ENCODE data around the gene COG1. TPM values are rescaled to one million over a fixed set of nuclear protein-coding genes. Genes with fewer than 3 reads are reported as not detected.

The COG1 gene
- polyA plus RNA-seq, 1 donor (not counting 4 experiments of a cell fraction or from before 2014, with no cell fraction given): 16.4 TPM

DNA sequence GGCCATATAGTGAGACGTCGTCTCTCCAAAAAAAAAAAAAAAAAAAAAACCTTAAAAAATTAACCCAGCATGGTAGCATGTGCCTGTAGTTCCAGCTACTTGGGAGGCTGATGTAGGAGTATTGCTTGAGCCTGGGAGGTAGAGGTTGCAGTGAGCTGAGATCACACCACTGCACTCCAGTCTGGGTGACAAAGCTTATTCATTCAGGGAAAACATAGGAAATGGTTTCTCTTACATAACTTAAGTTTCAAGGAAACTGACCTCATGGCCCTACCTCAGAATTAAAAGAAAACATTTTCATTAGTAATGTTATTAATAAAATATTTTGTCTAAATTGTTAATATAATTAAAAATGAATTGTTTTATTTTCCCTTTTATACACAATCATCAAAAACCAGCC lies 31.4 kb downstream of the COG1 start:
- dilution Hi-C loops (cut with MboI; ENCODE audit: extremely low pct_ligation_motif_present, low sequenced_read_pairs): no loop called here
- H4K20me1 ChIP-seq (ENCODE audit: control insufficient read depth, extremely low read depth, insufficient read depth, low read length): no peaks in the 10 kb centered on the region
- no peak overlapping the region for H3K9ac ChIP-seq (ENCODE audit: control insufficient read depth, extremely low read depth, insufficient read depth, low read length)
- peaks cover 39% of the 10 kb centered on the region for H3K79me2 ChIP-seq (ENCODE audit: control insufficient read depth, insufficient read depth, low read length)
- H3K9me1 ChIP-seq (ENCODE audit: control insufficient read depth, extremely low read depth, insufficient read depth, low read length): peaks cover 3% of the 10 kb centered on the region
- no peak overlapping the region for H3K4me3 ChIP-seq (ENCODE audit: control insufficient read depth in 2 of 3, extremely low read depth in 1 of 3, insufficient read depth in 2 of 3, low read depth in 1 of 3, low read length in 3 of 3)
- no peak overlapping the region for H3K27ac ChIP-seq (ENCODE audit: control insufficient read depth, insufficient read depth, low read length)
- DNase-seq (ENCODE audit: low read depth, low spot score): no peak
- FAIRE-seq: no peak
- peaks cover 36% of the 10 kb centered on the region for H3K4me1 ChIP-seq (ENCODE audit: control insufficient read depth, extremely low read depth, insufficient read depth, low read length)
- TF ChIP-seq EZH2 (IDR thresholded peaks at IDR 0.05; ENCODE audit: low read length): no peak
- TF ChIP-seq, protein P1, sequence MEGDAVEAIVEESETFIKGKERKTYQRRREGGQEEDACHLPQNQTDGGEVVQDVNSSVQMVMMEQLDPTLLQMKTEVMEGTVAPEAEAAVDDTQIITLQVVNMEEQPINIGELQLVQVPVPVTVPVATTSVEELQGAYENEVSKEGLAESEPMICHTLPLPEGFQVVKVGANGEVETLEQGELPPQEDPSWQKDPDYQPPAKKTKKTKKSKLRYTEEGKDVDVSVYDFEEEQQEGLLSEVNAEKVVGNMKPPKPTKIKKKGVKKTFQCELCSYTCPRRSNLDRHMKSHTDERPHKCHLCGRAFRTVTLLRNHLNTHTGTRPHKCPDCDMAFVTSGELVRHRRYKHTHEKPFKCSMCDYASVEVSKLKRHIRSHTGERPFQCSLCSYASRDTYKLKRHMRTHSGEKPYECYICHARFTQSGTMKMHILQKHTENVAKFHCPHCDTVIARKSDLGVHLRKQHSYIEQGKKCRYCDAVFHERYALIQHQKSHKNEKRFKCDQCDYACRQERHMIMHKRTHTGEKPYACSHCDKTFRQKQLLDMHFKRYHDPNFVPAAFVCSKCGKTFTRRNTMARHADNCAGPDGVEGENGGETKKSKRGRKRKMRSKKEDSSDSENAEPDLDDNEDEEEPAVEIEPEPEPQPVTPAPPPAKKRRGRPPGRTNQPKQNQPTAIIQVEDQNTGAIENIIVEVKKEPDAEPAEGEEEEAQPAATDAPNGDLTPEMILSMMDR (optimal IDR thresholded peaks at IDR 0.05 in 1 of 3, IDR thresholded peaks at IDR 0.05 in 1 of 3, conservative IDR thresholded peaks at IDR 0.05 in 1 of 3; ENCODE audit: extremely low read depth in 1 of 3, insufficient read depth in 2 of 3, low read length in 3 of 3): no peak
- H2AFZ ChIP-seq (ENCODE audit: control insufficient read depth, low read length): no peak overlapping the region
- no peak overlapping the region for H3K4me2 ChIP-seq (ENCODE audit: control insufficient read depth, extremely low read depth, insufficient read depth, low read depth, low read length)
- H3K36me3 ChIP-seq (ENCODE audit: control insufficient read depth in 2 of 2, extremely low read depth in 1 of 2, insufficient read depth in 2 of 2, low read length in 2 of 2): peaks cover 0 to 2% of the 10 kb centered on the region in 2 experiments
- H3K27me3 ChIP-seq (ENCODE audit: control insufficient read depth, extremely low read depth, insufficient read depth, low read length): no peaks in the 10 kb centered on the region
- H3K9me3 ChIP-seq (ENCODE audit: control insufficient read depth, low read depth, low read length): no peaks in the 10 kb centered on the region

DNA sequence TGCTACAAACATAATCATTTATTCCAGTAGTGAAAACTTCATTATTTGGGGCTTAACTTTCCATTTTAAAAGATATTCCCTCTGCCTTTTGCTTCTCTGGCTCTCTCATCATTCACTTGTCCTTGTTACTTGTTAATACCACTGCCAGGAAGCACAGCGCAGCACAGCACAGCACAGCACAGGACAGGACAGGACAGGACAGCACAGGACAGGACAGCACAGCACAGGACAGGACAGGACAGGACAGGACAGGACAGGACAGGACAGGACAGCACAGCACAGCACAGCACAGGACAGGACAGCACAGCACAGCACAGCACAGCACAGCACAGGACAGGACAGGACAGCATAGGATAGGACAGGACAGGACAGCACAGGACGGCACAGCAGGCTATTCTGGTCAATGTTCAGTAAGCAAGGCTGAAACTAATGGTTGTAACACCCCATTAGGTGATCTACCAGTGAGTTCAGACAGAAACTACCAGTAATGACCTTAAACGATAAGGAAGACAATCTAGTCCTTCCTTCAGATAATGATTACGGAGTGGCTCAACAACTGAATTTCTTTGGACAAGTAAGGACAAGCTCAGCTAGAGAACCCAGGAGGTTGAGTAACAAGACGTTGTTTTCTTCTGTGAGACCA lies 31.9 kb downstream of the COG1 start:
- FAIRE-seq (no peak), DNase-seq (ENCODE audit: low read depth, low spot score) (peak; percentile 19)
- Histone ChIP-seq H3K9me3 (ENCODE audit: control insufficient read depth, low read depth, low read length) (no peaks in the 10 kb centered on the region), H3K4me2 (ENCODE audit: control insufficient read depth, extremely low read depth, insufficient read depth, low read depth, low read length) (peak overlapping the region; percentile 52), H4K20me1 (ENCODE audit: control insufficient read depth, extremely low read depth, insufficient read depth, low read length) (no peaks in the 10 kb centered on the region), H3K9ac (ENCODE audit: control insufficient read depth, extremely low read depth, insufficient read depth, low read length) (peak overlapping the region; percentile 6), H3K27ac (ENCODE audit: control insufficient read depth, insufficient read depth, low read length) (peak overlapping the region; percentile 71), H3K4me3 (ENCODE audit: control insufficient read depth in 2 of 3, extremely low read depth in 1 of 3, insufficient read depth in 2 of 3, low read depth in 1 of 3, low read length in 3 of 3) (no peak overlapping the region), H3K36me3 (ENCODE audit: control insufficient read depth in 2 of 2, extremely low read depth in 1 of 2, insufficient read depth in 2 of 2, low read length in 2 of 2) (peaks cover 0 to 2% of the 10 kb centered on the region in 2 experiments), H3K27me3 (ENCODE audit: control insufficient read depth, extremely low read depth, insufficient read depth, low read length) (no peaks in the 10 kb centered on the region), H2AFZ (ENCODE audit: control insufficient read depth, low read length) (no peak overlapping the region), H3K79me2 (ENCODE audit: control insufficient read depth, insufficient read depth, low read length) (peaks cover 39% of the 10 kb centered on the region), H3K9me1 (ENCODE audit: control insufficient read depth, extremely low read depth, insufficient read depth, low read length) (peaks cover 3% of the 10 kb centered on the region), H3K4me1 (ENCODE audit: control insufficient read depth, extremely low read depth, insufficient read depth, low read length) (peaks cover 36% of the 10 kb centered on the region)
- TF ChIP-seq EZH2 (IDR thresholded peaks at IDR 0.05; ENCODE audit: low read length): no peak
- TF ChIP-seq, protein P1 (optimal IDR thresholded peaks at IDR 0.05 in 1 of 3, IDR thresholded peaks at IDR 0.05 in 1 of 3, conservative IDR thresholded peaks at IDR 0.05 in 1 of 3; ENCODE audit: extremely low read depth in 1 of 3, insufficient read depth in 2 of 3, low read length in 3 of 3): no peak
- dilution Hi-C loops (cut with MboI; ENCODE audit: extremely low pct_ligation_motif_present, low sequenced_read_pairs): no loop called here
